ENCODE data around the gene GOLGA3.
A peak's percentile ranks its signal among the peaks of the same experiment; 100 is the strongest.
"Not testable (repeated sequence)": the region's sequence is repeated elsewhere in the genome, so short reads cannot be mapped to it uniquely, and the experiment has no call there.

The GOLGA3 gene

DNA sequence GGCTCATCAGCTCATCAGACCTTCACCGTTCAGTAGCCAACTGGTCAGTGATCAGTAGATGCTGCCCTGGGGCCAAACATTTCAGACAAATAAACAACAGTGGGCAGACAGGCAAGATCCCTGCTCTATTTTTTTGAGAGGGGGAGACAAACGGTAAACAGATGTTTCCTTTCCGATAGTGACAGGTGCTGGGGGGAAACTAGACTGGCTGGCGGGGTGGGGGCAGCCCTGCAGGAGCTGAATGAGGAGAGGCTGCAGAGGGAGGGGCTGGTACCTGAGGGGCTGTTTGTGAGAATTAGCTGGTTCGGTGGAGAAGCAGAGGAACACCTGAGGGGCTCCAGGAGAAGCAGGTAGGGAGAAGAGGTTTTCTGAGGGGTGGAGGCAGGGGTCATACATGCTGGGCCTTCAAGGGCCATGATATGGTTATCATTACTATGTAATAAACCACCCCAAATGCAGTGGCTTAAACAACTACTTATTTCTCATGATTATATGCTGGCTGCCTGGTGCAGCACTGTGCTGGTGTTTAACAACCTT lies 8.2 kb upstream of the GOLGA3 start:
- Mint-ChIP-seq H3K36me3 (peaks cover 3% of the 10 kb centered on the region), H3K4me3 (peak overlapping the region; percentile 86), H3K27me3 (no peaks in the 10 kb centered on the region), H3K27ac (peak overlapping the region; percentile 76), H3K9me3 (ENCODE audit: low read depth) (no peaks in the 10 kb centered on the region), H3K4me1 (ENCODE audit: low read depth) (peaks cover 41% of the 10 kb centered on the region)

DNA sequence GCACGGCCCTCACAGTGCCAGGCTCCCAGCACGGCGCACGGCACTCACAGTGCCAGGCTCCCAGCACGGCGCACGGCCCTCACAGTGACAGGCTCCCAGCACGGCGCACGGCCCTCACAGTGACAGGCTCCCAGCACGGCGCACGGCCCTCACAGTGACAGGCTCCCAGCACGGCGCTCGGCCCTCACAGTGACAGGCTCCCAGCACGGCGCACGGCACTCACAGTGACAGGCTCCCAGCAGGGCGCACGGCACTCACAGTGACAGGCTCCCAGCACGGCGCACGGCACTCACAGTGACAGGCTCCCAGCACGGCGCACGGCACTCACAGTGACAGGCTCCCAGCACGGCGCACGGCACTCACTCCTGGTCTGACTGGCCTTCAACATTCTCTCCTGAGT lies 7.6 kb upstream of the GOLGA3 start:
- peak overlapping the region; percentile 86 for H3K4me3 Mint-ChIP-seq
- peaks cover 39% of the 10 kb centered on the region for H3K4me1 Mint-ChIP-seq (ENCODE audit: low read depth)
- not testable (repeated sequence) for H3K9me3 Mint-ChIP-seq (ENCODE audit: low read depth); H3K36me3 Mint-ChIP-seq; H3K27me3 Mint-ChIP-seq
- H3K27ac Mint-ChIP-seq = peak overlapping the region; percentile 76

GRCh38 chr12:132835076-132836025 lies 6.7 kb upstream of the GOLGA3 start:
- H3K27ac Mint-ChIP-seq = peak overlapping the region; percentile 86
- H3K4me3 Mint-ChIP-seq = peak overlapping the region; percentile 79
- H3K27me3 Mint-ChIP-seq = no peaks in the 10 kb centered on the region
- H3K4me1 Mint-ChIP-seq (ENCODE audit: low read depth) = peaks cover 39% of the 10 kb centered on the region
- no peaks in the 10 kb centered on the region for H3K36me3 Mint-ChIP-seq
- no peaks in the 10 kb centered on the region for H3K9me3 Mint-ChIP-seq (ENCODE audit: low read depth)

- H3K4me3 Mint-ChIP-seq = peak overlapping the region; percentile 79
- H3K27ac Mint-ChIP-seq = peak overlapping the region; percentile 86
- peaks cover 45% of the 10 kb centered on the region for H3K4me1 Mint-ChIP-seq (ENCODE audit: low read depth)
- no peaks in the 10 kb centered on the region for H3K27me3 Mint-ChIP-seq
- no peaks in the 10 kb centered on the region for H3K36me3 Mint-ChIP-seq
- no peaks in the 10 kb centered on the region for H3K9me3 Mint-ChIP-seq (ENCODE audit: low read depth)
Observed at GRCh38 chr12:132834181-132834711, 5.6 kb upstream of the GOLGA3 start.

- Mint-ChIP-seq H3K9me3 (ENCODE audit: low read depth) (no peaks in the 10 kb centered on the region), H3K27ac (peak overlapping the region; percentile 86), H3K36me3 (no peaks in the 10 kb centered on the region), H3K4me1 (ENCODE audit: low read depth) (peaks cover 43% of the 10 kb centered on the region), H3K4me3 (peak overlapping the region; percentile 63), H3K27me3 (no peaks in the 10 kb centered on the region)
Observed at GRCh38 chr12:132833341-132833740, 4.7 kb upstream of the GOLGA3 start.

DNA sequence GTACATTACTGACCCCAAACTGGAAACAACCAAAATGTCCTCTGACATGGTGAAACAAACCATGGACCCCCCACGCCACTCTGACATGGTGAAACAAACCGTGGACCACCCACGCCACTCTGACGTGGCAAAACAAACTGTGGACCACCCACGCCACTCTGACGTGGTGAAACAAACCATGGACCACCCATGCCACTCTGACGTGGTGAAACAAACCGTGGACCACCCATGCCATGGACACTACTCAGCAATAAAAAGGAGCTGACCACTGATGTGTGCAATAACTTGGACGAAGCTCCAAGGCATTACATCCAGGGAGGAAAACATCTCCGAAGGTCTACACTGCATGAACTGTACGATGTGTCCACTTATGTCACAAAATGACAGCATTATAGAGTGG lies 3.1 kb upstream of the GOLGA3 start:
- H3K27ac Mint-ChIP-seq = peak overlapping the region; percentile 43
- no peak overlapping the region for H3K4me3 Mint-ChIP-seq
- H3K27me3 Mint-ChIP-seq = no peaks in the 10 kb centered on the region
- no peaks in the 10 kb centered on the region for H3K9me3 Mint-ChIP-seq (ENCODE audit: low read depth)
- H3K4me1 Mint-ChIP-seq (ENCODE audit: low read depth) = peaks cover 48% of the 10 kb centered on the region
- no peaks in the 10 kb centered on the region for H3K36me3 Mint-ChIP-seq

- peaks cover 3% of the 10 kb centered on the region for H3K36me3 Mint-ChIP-seq
- H3K4me1 Mint-ChIP-seq (ENCODE audit: low read depth) = peaks cover 45% of the 10 kb centered on the region
- H3K4me3 Mint-ChIP-seq = peak overlapping the region; percentile 90
- peak overlapping the region; percentile 90 for H3K27ac Mint-ChIP-seq
- H3K9me3 Mint-ChIP-seq (ENCODE audit: low read depth) = no peaks in the 10 kb centered on the region
- H3K27me3 Mint-ChIP-seq = no peaks in the 10 kb centered on the region
Observed at GRCh38 chr12:132827763-132828703, 636 bp downstream of the GOLGA3 start.

DNA sequence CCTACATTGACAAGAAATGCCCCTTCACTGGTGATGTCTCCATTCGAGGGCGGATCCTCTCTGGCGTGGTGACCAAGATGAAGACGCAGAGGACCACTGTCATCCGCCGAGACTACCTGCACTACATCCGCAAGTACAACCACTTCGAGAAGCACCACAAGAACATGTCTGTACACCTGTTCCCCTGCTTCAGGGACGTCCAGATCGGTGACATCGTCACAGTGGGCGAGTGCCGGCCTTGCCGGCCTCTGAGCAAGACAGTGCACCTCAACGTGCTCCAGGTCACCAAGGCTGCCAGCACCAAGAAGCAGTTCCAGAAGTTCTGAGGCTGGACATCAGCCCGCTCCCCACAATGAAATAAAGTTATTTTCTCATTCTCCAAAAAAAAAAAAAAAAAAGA lies 2.8 kb downstream of the GOLGA3 start:
- Mint-ChIP-seq H3K9me3 (ENCODE audit: low read depth) (no peaks in the 10 kb centered on the region), H3K27ac (peak overlapping the region; percentile 34), H3K27me3 (no peaks in the 10 kb centered on the region), H3K4me1 (ENCODE audit: low read depth) (peaks cover 47% of the 10 kb centered on the region), H3K36me3 (peaks cover 3% of the 10 kb centered on the region), H3K4me3 (peak overlapping the region; percentile 35)

DNA sequence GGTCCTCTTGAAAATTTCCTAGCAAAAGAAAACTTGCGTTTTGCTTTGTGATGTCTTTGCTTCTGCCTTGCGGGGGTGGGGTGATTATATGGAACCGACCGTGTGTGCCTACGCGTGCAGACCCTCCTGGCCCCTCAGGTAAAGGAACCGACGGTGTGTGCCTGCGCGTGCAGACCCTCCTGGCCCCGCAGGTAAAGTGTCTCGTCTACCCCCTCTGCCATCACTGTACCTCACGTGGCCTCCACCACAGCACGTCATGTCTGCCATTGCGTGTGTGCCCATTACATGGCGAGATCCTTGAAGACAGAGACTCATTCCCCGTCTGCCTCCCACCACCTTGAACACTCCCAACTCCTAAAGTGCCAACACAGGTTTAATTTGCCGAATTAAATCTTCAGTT lies 3.6 kb downstream of the GOLGA3 start:
- no peaks in the 10 kb centered on the region for H3K9me3 Mint-ChIP-seq (ENCODE audit: low read depth)
- no peak overlapping the region for H3K27ac Mint-ChIP-seq
- no peak overlapping the region for H3K4me3 Mint-ChIP-seq
- peaks cover 47% of the 10 kb centered on the region for H3K4me1 Mint-ChIP-seq (ENCODE audit: low read depth)
- H3K36me3 Mint-ChIP-seq = peaks cover 3% of the 10 kb centered on the region
- H3K27me3 Mint-ChIP-seq = no peaks in the 10 kb centered on the region

GRCh38 chr12:132824053-132824452 lies 4.6 kb downstream of the GOLGA3 start:
- H3K27me3 Mint-ChIP-seq = no peaks in the 10 kb centered on the region
- peaks cover 3% of the 10 kb centered on the region for H3K36me3 Mint-ChIP-seq
- H3K4me1 Mint-ChIP-seq (ENCODE audit: low read depth) = peaks cover 40% of the 10 kb centered on the region
- H3K4me3 Mint-ChIP-seq = no peak overlapping the region
- no peaks in the 10 kb centered on the region for H3K9me3 Mint-ChIP-seq (ENCODE audit: low read depth)
- no peak overlapping the region for H3K27ac Mint-ChIP-seq

GRCh38 chr12:132818562-132818961 lies 10.1 kb downstream of the GOLGA3 start:
- Mint-ChIP-seq H3K9me3 (ENCODE audit: low read depth) (no peaks in the 10 kb centered on the region), H3K4me3 (no peak overlapping the region), H3K36me3 (peaks cover 2% of the 10 kb centered on the region), H3K4me1 (ENCODE audit: low read depth) (peaks cover 6% of the 10 kb centered on the region), H3K27me3 (no peaks in the 10 kb centered on the region), H3K27ac (no peak overlapping the region)

GRCh38 chr12:132814232-132814631 lies 14.4 kb downstream of the GOLGA3 start:
- H3K36me3 Mint-ChIP-seq = peaks cover 12% of the 10 kb centered on the region
- no peak overlapping the region for H3K27ac Mint-ChIP-seq

DNA sequence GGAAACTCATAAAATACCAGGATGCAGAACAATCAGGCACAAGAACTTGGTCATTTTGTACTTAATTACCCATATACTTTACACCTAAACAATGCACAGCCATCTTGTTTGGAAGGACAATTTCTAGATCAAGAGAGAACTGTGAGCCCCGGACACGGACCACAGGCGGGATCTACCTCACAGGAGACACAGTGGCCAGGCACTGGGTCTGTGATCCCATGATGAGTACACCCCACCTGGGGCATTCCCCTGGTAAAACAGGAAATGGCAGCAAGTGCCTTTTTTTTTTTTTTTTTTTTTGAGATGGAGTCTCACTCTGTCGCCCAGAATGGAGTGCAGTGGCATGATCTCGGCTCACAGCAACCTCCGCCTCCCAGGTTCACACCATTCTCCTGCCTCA lies 15.2 kb downstream of the GOLGA3 start:
- no peaks in the 10 kb centered on the region for H3K9me3 Mint-ChIP-seq (ENCODE audit: low read depth)
- H3K4me1 Mint-ChIP-seq (ENCODE audit: low read depth) = peaks cover 26% of the 10 kb centered on the region
- no peaks in the 10 kb centered on the region for H3K27me3 Mint-ChIP-seq
- peak overlapping the region; percentile 61 for H3K27ac Mint-ChIP-seq
- H3K36me3 Mint-ChIP-seq = peaks cover 12% of the 10 kb centered on the region
- no peak overlapping the region for H3K4me3 Mint-ChIP-seq

More at GRCh38 chr12:132814232-132814631, 14.4 kb downstream of the GOLGA3 start:
- H3K4me1 Mint-ChIP-seq (ENCODE audit: low read depth) = peaks cover 23% of the 10 kb centered on the region
- H3K4me3 Mint-ChIP-seq = no peak overlapping the region
- no peaks in the 10 kb centered on the region for H3K9me3 Mint-ChIP-seq (ENCODE audit: low read depth)
- no peaks in the 10 kb centered on the region for H3K27me3 Mint-ChIP-seq

GRCh38 chr12:132812631-132813305 lies 15.9 kb downstream of the GOLGA3 start:
- Mint-ChIP-seq H3K4me3 (no peak overlapping the region), H3K9me3 (ENCODE audit: low read depth) (no peaks in the 10 kb centered on the region), H3K27ac (no peak overlapping the region), H3K27me3 (no peaks in the 10 kb centered on the region), H3K4me1 (ENCODE audit: low read depth) (peaks cover 25% of the 10 kb centered on the region), H3K36me3 (peaks cover 10% of the 10 kb centered on the region)

Data from activated naive CD8-positive, alpha-beta T cell (primary cell).